ENCODE results near the gene SLC25A21. TPM values are rescaled to one million over a fixed set of nuclear protein-coding genes. Genes with fewer than 3 reads are reported as not detected.

SLC25A21 gene
- total RNA-seq, 8 experiments from 2014 or later, result 0.52 to 2.9 (median 1.4) TPM

GRCh38 chr14:36974985-36975384 is 197.4 kb downstream of the SLC25A21 start:
- no peak overlapping the region for H3K27ac ChIP-seq
- ATAC-seq (replicated peaks in 6 of 8), result no peak
- WGBS, 10 experiments, result 36 to 100% (median 94%) methylated on average over 1 to 2 of the region's 2 CpGs
- no peaks in the 10 kb centered on the region for H3K4me1 ChIP-seq (replicated peaks in 1 of 2)
- no peak overlapping the region for H3K4me3 ChIP-seq
- in situ Hi-C loops (cut with MboI; ENCODE audit: low pct_unique_long_range_greater_than_20kb in 2 of 9, low sequenced_read_pairs in 9 of 9, unreplicated experiment in 9 of 9), result loop anchor here in 1 of 9 experiments (25.0 kb wide), 1 partner anchor 162 kb away; no protein-coding TSS in a partner anchor

GRCh38 chr14:36973806-36974442 is 198.5 kb downstream of the SLC25A21 start:
- H3K4me1 ChIP-seq (replicated peaks in 1 of 2), result no peaks in the 10 kb centered on the region
- no peak overlapping the region for H3K4me3 ChIP-seq
- ATAC-seq (replicated peaks in 6 of 8), result peak in 2 of 8 experiments; percentile 69 to 78
- in situ Hi-C loops (cut with MboI; ENCODE audit: low pct_unique_long_range_greater_than_20kb in 2 of 9, low sequenced_read_pairs in 9 of 9, unreplicated experiment in 9 of 9), result loop anchor here in 1 of 9 experiments (25.0 kb wide), 1 partner anchor 163 kb away; no protein-coding TSS in a partner anchor
- H3K27ac ChIP-seq, result no peak overlapping the region
- WGBS, 10 experiments, result 0 to 100% (median 71%) methylated on average over 1 of the region's 1 CpG; no CpG with 5 or more reads in 1 of the 10 experiments

GRCh38 chr14:36971263-36971855 is 201.0 kb downstream of the SLC25A21 start:
- Histone ChIP-seq H3K4me1 (replicated peaks in 1 of 2) (no peaks in the 10 kb centered on the region), H3K4me3 (no peak overlapping the region), H3K27ac (no peak overlapping the region)
- WGBS, 10 experiments, result 35 to 100% (median 95%) methylated on average over 1 to 8 of the region's 9 CpGs; no CpG with 5 or more reads in 2 of the 10 experiments
- ATAC-seq (replicated peaks in 6 of 8), result no peak
- in situ Hi-C loops (cut with MboI; ENCODE audit: low pct_unique_long_range_greater_than_20kb in 2 of 9, low sequenced_read_pairs in 9 of 9, unreplicated experiment in 9 of 9), result loop anchor here in 1 of 9 experiments (25.0 kb wide), 1 partner anchor 166 kb away; no protein-coding TSS in a partner anchor

GRCh38 chr14:36967892-36968555 is 204.4 kb downstream of the SLC25A21 start:
- Histone ChIP-seq H3K27ac (no peak overlapping the region), H3K4me3 (no peak overlapping the region), H3K4me1 (replicated peaks in 1 of 2) (no peaks in the 10 kb centered on the region)
- in situ Hi-C loops (cut with MboI; ENCODE audit: low pct_unique_long_range_greater_than_20kb in 2 of 9, low sequenced_read_pairs in 9 of 9, unreplicated experiment in 9 of 9), result loop anchor here in 1 of 9 experiments (25.0 kb wide), 1 partner anchor 169 kb away; no protein-coding TSS in a partner anchor
- ATAC-seq (replicated peaks in 6 of 8), result peak in 1 of 8 experiments; percentile 23
- WGBS, 10 experiments, result 27 to 63% (median 54%) methylated on average over 2 to 9 of the region's 9 CpGs; no CpG with 5 or more reads in 1 of the 10 experiments

GRCh38 chr14:36955967-36956366 is 216.4 kb downstream of the SLC25A21 start:
- H3K4me1 ChIP-seq (replicated peaks in 1 of 2), result no peaks in the 10 kb centered on the region
- H3K27ac ChIP-seq, result no peak overlapping the region
- WGBS, 10 experiments, result 11 to 98% (median 89%) methylated on average over 4 to 7 of the region's 7 CpGs; no CpG with 5 or more reads in 1 of the 10 experiments
- no peak for ATAC-seq (replicated peaks in 6 of 8)
- H3K4me3 ChIP-seq, result no peak overlapping the region
- in situ Hi-C loops (cut with MboI; ENCODE audit: low pct_unique_long_range_greater_than_20kb in 2 of 9, low sequenced_read_pairs in 9 of 9, unreplicated experiment in 9 of 9), result loop anchor here in 1 of 9 experiments (25.0 kb wide), 1 partner anchor 181 kb away; no protein-coding TSS in a partner anchor

GRCh38 chr14:36955376-36955775 is 217.0 kb downstream of the SLC25A21 start:
- Histone ChIP-seq H3K4me3 (no peak overlapping the region), H3K4me1 (replicated peaks in 1 of 2) (no peaks in the 10 kb centered on the region), H3K27ac (no peak overlapping the region)
- in situ Hi-C loops (cut with MboI; ENCODE audit: low pct_unique_long_range_greater_than_20kb in 2 of 9, low sequenced_read_pairs in 9 of 9, unreplicated experiment in 9 of 9), result loop anchor here in 1 of 9 experiments (25.0 kb wide), 1 partner anchor 182 kb away; no protein-coding TSS in a partner anchor
- ATAC-seq (replicated peaks in 6 of 8), result no peak

- peak in 2 of 8 experiments; percentile 96 to 99 for ATAC-seq (replicated peaks in 6 of 8)
- Histone ChIP-seq H3K27ac (no peak overlapping the region), H3K4me1 (replicated peaks in 1 of 2) (no peaks in the 10 kb centered on the region), H3K4me3 (no peak overlapping the region)
- in situ Hi-C loops (cut with MboI; ENCODE audit: low pct_unique_long_range_greater_than_20kb in 2 of 9, low sequenced_read_pairs in 9 of 9, unreplicated experiment in 9 of 9), result loop anchor here in 1 of 9 experiments (25.0 kb wide), 1 partner anchor 185 kb away; no protein-coding TSS in a partner anchor
- WGBS, 10 experiments, result 8 to 100% (median 75%) methylated on average over 1 to 3 of the region's 3 CpGs; no CpG with 5 or more reads in 1 of the 10 experiments
Observed at GRCh38 chr14:36952689-36953088, 219.7 kb downstream of the SLC25A21 start.

GRCh38 chr14:36951380-36951911 is 221.0 kb downstream of the SLC25A21 start:
- no peak for ATAC-seq (replicated peaks in 6 of 8)
- 52 to 90% (median 74%) methylated on average over 1 to 2 of the region's 2 CpGs; no CpG with 5 or more reads in 2 of the 10 experiments for WGBS, 10 experiments
- H3K4me3 ChIP-seq, result no peak overlapping the region
- in situ Hi-C loops (cut with MboI; ENCODE audit: low pct_unique_long_range_greater_than_20kb in 2 of 9, low sequenced_read_pairs in 9 of 9, unreplicated experiment in 9 of 9), result loop anchor here in 1 of 9 experiments (25.0 kb wide), 1 partner anchor 186 kb away; no protein-coding TSS in a partner anchor
- no peak overlapping the region for H3K27ac ChIP-seq
- no peaks in the 10 kb centered on the region for H3K4me1 ChIP-seq (replicated peaks in 1 of 2)

- H3K4me3 ChIP-seq, result no peak overlapping the region
- ATAC-seq (replicated peaks in 6 of 8), result no peak
- no peak overlapping the region for H3K27ac ChIP-seq
- whole genome bisulfite sequencing, 10 experiments, result 0 to 100% (median 67%) methylated on average over 1 of the region's 1 CpG; no CpG with 5 or more reads in 5 of the 10 experiments
- in situ Hi-C loops (cut with MboI; ENCODE audit: low pct_unique_long_range_greater_than_20kb in 2 of 9, low sequenced_read_pairs in 9 of 9, unreplicated experiment in 9 of 9), result loop anchor here in 1 of 9 experiments (25.0 kb wide), 1 partner anchor 186 kb away; no protein-coding TSS in a partner anchor
- H3K4me1 ChIP-seq (replicated peaks in 1 of 2), result no peaks in the 10 kb centered on the region
Observed at GRCh38 chr14:36950812-36951211, 221.6 kb downstream of the SLC25A21 start.

- Histone ChIP-seq H3K27ac (no peak overlapping the region), H3K4me1 (replicated peaks in 1 of 2) (no peaks in the 10 kb centered on the region), H3K4me3 (no peak overlapping the region)
- 35 to 100% (median 88%) methylated on average over 1 to 2 of the region's 2 CpGs; no CpG with 5 or more reads in 1 of the 10 experiments for WGBS, 10 experiments
- no peak for ATAC-seq (replicated peaks in 6 of 8)
- in situ Hi-C loops (cut with MboI; ENCODE audit: low pct_unique_long_range_greater_than_20kb in 2 of 9, low sequenced_read_pairs in 9 of 9, unreplicated experiment in 9 of 9), result loop anchor here in 3 of 9 experiments (25.0 kb wide), 3 partner anchors 188 to 312 kb away; partner anchors contain the start of gene PAX9 (in 1 of the 3)
Observed at GRCh38 chr14:36949371-36949770, 223.0 kb downstream of the SLC25A21 start.

- H3K4me1 ChIP-seq (replicated peaks in 1 of 2), result no peaks in the 10 kb centered on the region
- ATAC-seq (replicated peaks in 6 of 8), result no peak
- in situ Hi-C loops (cut with MboI; ENCODE audit: low pct_unique_long_range_greater_than_20kb in 2 of 9, low sequenced_read_pairs in 9 of 9, unreplicated experiment in 9 of 9), result loop anchor here in 3 of 9 experiments (25.0 kb wide), 3 partner anchors 189 to 311 kb away; partner anchors contain the start of gene PAX9 (in 1 of the 3)
- WGBS, 10 experiments, result 0 to 97% (median 85%) methylated on average over 2 to 5 of the region's 5 CpGs
- H3K4me3 ChIP-seq, result no peak overlapping the region
- no peak overlapping the region for H3K27ac ChIP-seq
Observed at GRCh38 chr14:36948157-36948859, 224.1 kb downstream of the SLC25A21 start.

- in situ Hi-C loops (cut with MboI; ENCODE audit: low pct_unique_long_range_greater_than_20kb in 2 of 9, low sequenced_read_pairs in 9 of 9, unreplicated experiment in 9 of 9), result loop anchor here in 3 of 9 experiments (25.0 kb wide), 3 partner anchors 190 to 310 kb away; partner anchors contain the start of gene PAX9 (in 1 of the 3)
- 80 to 86% (median 85%) methylated on average over 1 of the region's 1 CpG; no CpG with 5 or more reads in 7 of the 10 experiments for WGBS, 10 experiments
- Histone ChIP-seq H3K27ac (no peak overlapping the region), H3K4me1 (replicated peaks in 1 of 2) (no peaks in the 10 kb centered on the region), H3K4me3 (no peak overlapping the region)
- ATAC-seq (replicated peaks in 6 of 8), result peak in 1 of 8 experiments; percentile 28
Observed at GRCh38 chr14:36947362-36947761, 225.0 kb downstream of the SLC25A21 start.

Measured in motor neuron (in vitro differentiated cells).